ENCODE data around the gene RAB27A.

The RAB27A gene

GRCh38 chr15:55279746-55280351 is 9.8 kb downstream of the RAB27A start:
- no peak overlapping the region for H3K4me3 ChIP-seq (ENCODE audit: low read depth, low read length)
- no peak for TF ChIP-seq CTCF (IDR thresholded peaks at IDR 0.05; ENCODE audit: borderline replicate concordance, insufficient read depth, low read depth, low read length)

GRCh38 chr15:55279100-55279745 is 10.4 kb downstream of the RAB27A start:
- TF ChIP-seq CTCF (IDR thresholded peaks at IDR 0.05; ENCODE audit: borderline replicate concordance, insufficient read depth, low read depth, low read length) = no peak
- no peak overlapping the region for H3K4me3 ChIP-seq (ENCODE audit: low read depth, low read length)

- no peak overlapping the region for H3K4me3 ChIP-seq (ENCODE audit: low read depth, low read length)
- no peak for TF ChIP-seq CTCF (IDR thresholded peaks at IDR 0.05; ENCODE audit: borderline replicate concordance, insufficient read depth, low read depth, low read length)
Measured at GRCh38 chr15:55277715-55278114, 11.9 kb downstream of the RAB27A start.

GRCh38 chr15:55277116-55277564 is 12.5 kb downstream of the RAB27A start:
- TF ChIP-seq CTCF (IDR thresholded peaks at IDR 0.05; ENCODE audit: borderline replicate concordance, insufficient read depth, low read depth, low read length) = no peak
- H3K4me3 ChIP-seq (ENCODE audit: low read depth, low read length) = no peak overlapping the region

GRCh38 chr15:55276324-55276723 is 13.3 kb downstream of the RAB27A start:
- TF ChIP-seq CTCF (IDR thresholded peaks at IDR 0.05; ENCODE audit: borderline replicate concordance, insufficient read depth, low read depth, low read length) = no peak
- H3K4me3 ChIP-seq (ENCODE audit: low read depth, low read length) = no peak overlapping the region

GRCh38 chr15:55270291-55270690 is 19.3 kb downstream of the RAB27A start:
- H3K4me3 ChIP-seq (ENCODE audit: low read depth, low read length) = no peak overlapping the region
- no peak for TF ChIP-seq CTCF (IDR thresholded peaks at IDR 0.05; ENCODE audit: borderline replicate concordance, insufficient read depth, low read depth, low read length)

GRCh38 chr15:55268176-55268695 is 21.4 kb downstream of the RAB27A start:
- no peak for TF ChIP-seq CTCF (IDR thresholded peaks at IDR 0.05; ENCODE audit: borderline replicate concordance, insufficient read depth, low read depth, low read length)
- no peak overlapping the region for H3K4me3 ChIP-seq (ENCODE audit: low read depth, low read length)
